OCI-LY3 (cell line): ENCODE data around the gene PLEKHG3.

ENCODE experiments used
- CTCF ChIP-seq: fragments of 200-600, 300-600 bp; sonication (generic); IDR thresholded peaks from 2 replicates; pipeline ENCODE4 v1.5.1; 2014; ENCODE audit warnings: antibody characterized with exemption, low read length, low read depth
- EZH2phosphoT487 ChIP-seq: fragments of 200-600 bp; shearing (Covaris generic); IDR thresholded peaks from 2 replicates; pipeline ENCODE4 v1.6.1; 2018; ENCODE audit warnings: antibody characterized with exemption, mixed run types, low read depth

DNA sequence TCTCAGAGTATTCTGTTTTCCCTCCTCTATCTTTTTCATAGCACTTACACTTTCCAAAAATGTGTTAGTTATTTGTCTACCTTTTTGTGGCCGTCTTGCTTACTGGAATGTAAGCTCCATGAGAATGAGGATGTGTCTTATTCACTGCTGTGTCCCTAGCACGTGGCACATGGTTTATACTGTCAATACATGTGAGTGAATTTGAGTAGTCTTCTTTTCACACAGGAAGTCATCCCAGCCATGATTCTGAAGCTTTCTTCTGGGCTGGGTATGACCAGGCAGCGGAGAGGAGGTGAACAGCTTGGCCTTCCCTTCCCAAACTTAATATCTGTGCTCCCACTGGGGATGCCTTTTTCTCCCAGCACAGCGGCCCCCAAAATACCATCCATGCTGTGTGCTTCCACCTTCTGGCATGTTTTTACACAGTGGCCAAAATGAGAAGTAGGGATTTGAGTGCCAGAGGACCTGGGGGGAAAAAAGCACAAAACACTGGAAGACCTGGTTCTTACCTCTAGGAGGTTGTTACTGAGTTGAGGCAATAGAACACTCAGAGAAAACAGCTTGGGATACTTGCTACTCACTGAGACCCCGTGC is 10.3 kb downstream of the PLEKHG3 start:
- TF ChIP-seq CTCF, result no peak
- no peak for TF ChIP-seq EZH2phosphoT487
